Measurements from ENCODE around the gene GJB3. TPM values are rescaled to one million over a fixed set of nuclear protein-coding genes. Genes with fewer than 3 reads are reported as not detected.
A peak's percentile ranks its signal among the peaks of the same experiment; 100 is the strongest.
"Not testable (repeated sequence)": the region's sequence is repeated elsewhere in the genome, so short reads cannot be mapped to it uniquely, and the experiment has no call there.

The GJB3 gene
- total and polyA plus RNA-seq, 2 donors: 2.1 to 2.2 TPM

- WGBS: 95% methylated on average over 3 of the region's 3 CpGs
- DNase-seq (ENCODE audit: extremely low spot score): no peak
- no peaks in the 10 kb centered on the region for H3K36me3 ChIP-seq (ENCODE audit: insufficient read depth)
- H3K4me3 ChIP-seq (ENCODE audit: low read depth, low read length): no peak overlapping the region
- no peak overlapping the region for H3K27ac ChIP-seq (ENCODE audit: low read depth)
- H3K4me1 ChIP-seq (ENCODE audit: insufficient read depth): no peaks in the 10 kb centered on the region
These were observed 22.8 kb downstream of the GJB3 start for GRCh38 chr1:34803770-34804169.

- Histone ChIP-seq H3K4me3 (ENCODE audit: low read depth, low read length) (no peak overlapping the region), H3K27ac (ENCODE audit: low read depth) (no peak overlapping the region), H3K4me1 (ENCODE audit: insufficient read depth) (no peaks in the 10 kb centered on the region), H3K36me3 (ENCODE audit: insufficient read depth) (no peaks in the 10 kb centered on the region)
- DNase-seq (ENCODE audit: extremely low spot score): no peak
- WGBS: 41% methylated on average over 3 of the region's 3 CpGs
These were observed 25.4 kb downstream of the GJB3 start for GRCh38 chr1:34806396-34806795.

- Histone ChIP-seq H3K4me3 (ENCODE audit: low read depth, low read length) (no peak overlapping the region), H3K27ac (ENCODE audit: low read depth) (no peak overlapping the region), H3K4me1 (ENCODE audit: insufficient read depth) (no peaks in the 10 kb centered on the region), H3K36me3 (ENCODE audit: insufficient read depth) (no peaks in the 10 kb centered on the region)
- DNase-seq (ENCODE audit: extremely low spot score): no peak
- 79% methylated on average over 9 of the region's 9 CpGs for WGBS
These were observed 27.2 kb downstream of the GJB3 start for GRCh38 chr1:34808051-34808810.

- H3K27ac ChIP-seq (ENCODE audit: low read depth); H3K36me3 ChIP-seq (ENCODE audit: insufficient read depth); DNase-seq (ENCODE audit: extremely low spot score); H3K4me1 ChIP-seq (ENCODE audit: insufficient read depth); H3K4me3 ChIP-seq (ENCODE audit: low read depth, low read length): not testable (repeated sequence)
- whole genome bisulfite sequencing: 90% methylated on average over 3 of the region's 3 CpGs
These were observed 29.8 kb downstream of the GJB3 start for GRCh38 chr1:34810781-34811180.

- Histone ChIP-seq H3K4me3 (ENCODE audit: low read depth, low read length) (no peak overlapping the region), H3K27ac (ENCODE audit: low read depth) (no peak overlapping the region), H3K4me1 (ENCODE audit: insufficient read depth) (no peaks in the 10 kb centered on the region), H3K36me3 (ENCODE audit: insufficient read depth) (no peaks in the 10 kb centered on the region)
- DNase-seq (ENCODE audit: extremely low spot score): no peak
These were observed 35.3 kb downstream of the GJB3 start for GRCh38 chr1:34816332-34816731.

- Histone ChIP-seq H3K27ac (ENCODE audit: low read depth) (no peak overlapping the region), H3K36me3 (ENCODE audit: insufficient read depth) (no peaks in the 10 kb centered on the region), H3K4me3 (ENCODE audit: low read depth, low read length) (no peak overlapping the region), H3K4me1 (ENCODE audit: insufficient read depth) (no peaks in the 10 kb centered on the region)
- WGBS: 73% methylated on average over 3 of the region's 3 CpGs
- no peak for DNase-seq (ENCODE audit: extremely low spot score)
These were observed 35.8 kb downstream of the GJB3 start for GRCh38 chr1:34816778-34817177.

- not testable (repeated sequence) for H3K4me3 ChIP-seq (ENCODE audit: low read depth, low read length); H3K4me1 ChIP-seq (ENCODE audit: insufficient read depth); H3K27ac ChIP-seq (ENCODE audit: low read depth); DNase-seq (ENCODE audit: extremely low spot score); H3K36me3 ChIP-seq (ENCODE audit: insufficient read depth)
- 98% methylated on average over 2 of the region's 2 CpGs for WGBS
These were observed 37.8 kb downstream of the GJB3 start for GRCh38 chr1:34818862-34819261.

GRCh38 chr1:34822202-34822601, 41.2 kb downstream of the GJB3 start:
- H3K36me3 ChIP-seq (ENCODE audit: insufficient read depth): no peaks in the 10 kb centered on the region
- no peak for DNase-seq (ENCODE audit: extremely low spot score)
- H3K4me3 ChIP-seq (ENCODE audit: low read depth, low read length): no peak overlapping the region
- no peak overlapping the region for H3K27ac ChIP-seq (ENCODE audit: low read depth)
- no peaks in the 10 kb centered on the region for H3K4me1 ChIP-seq (ENCODE audit: insufficient read depth)
- WGBS: 83% methylated on average over 3 of the region's 3 CpGs

GRCh38 chr1:34824817-34825454, 43.9 kb downstream of the GJB3 start:
- Histone ChIP-seq H3K36me3 (ENCODE audit: insufficient read depth) (no peaks in the 10 kb centered on the region), H3K4me1 (ENCODE audit: insufficient read depth) (no peaks in the 10 kb centered on the region), H3K4me3 (ENCODE audit: low read depth, low read length) (no peak overlapping the region), H3K27ac (ENCODE audit: low read depth) (peak overlapping the region; percentile 14)
- WGBS: 78% methylated on average over 3 of the region's 3 CpGs
- no peak for DNase-seq (ENCODE audit: extremely low spot score)

GRCh38 chr1:34825455-34826091, 44.6 kb downstream of the GJB3 start:
- Histone ChIP-seq H3K36me3 (ENCODE audit: insufficient read depth) (no peaks in the 10 kb centered on the region), H3K27ac (ENCODE audit: low read depth) (peak overlapping the region; percentile 14), H3K4me3 (ENCODE audit: low read depth, low read length) (no peak overlapping the region), H3K4me1 (ENCODE audit: insufficient read depth) (no peaks in the 10 kb centered on the region)
- no peak for DNase-seq (ENCODE audit: extremely low spot score)
- WGBS: 61% methylated on average over 11 of the region's 11 CpGs

- no peaks in the 10 kb centered on the region for H3K4me1 ChIP-seq (ENCODE audit: insufficient read depth)
- 81% methylated on average over 5 of the region's 5 CpGs for WGBS
These were observed 46.4 kb downstream of the GJB3 start for GRCh38 chr1:34827341-34827941.

GRCh38 chr1:34828611-34829010, 47.6 kb downstream of the GJB3 start:
- 79% methylated on average over 2 of the region's 2 CpGs for WGBS
- no peaks in the 10 kb centered on the region for H3K36me3 ChIP-seq (ENCODE audit: insufficient read depth)
- no peaks in the 10 kb centered on the region for H3K4me1 ChIP-seq (ENCODE audit: insufficient read depth)
- no peak overlapping the region for H3K27ac ChIP-seq (ENCODE audit: low read depth)
- H3K4me3 ChIP-seq (ENCODE audit: low read depth, low read length): no peak overlapping the region
- no peak for DNase-seq (ENCODE audit: extremely low spot score)

More at GRCh38 chr1:34827341-34827941, 46.4 kb downstream of the GJB3 start:
- Histone ChIP-seq H3K36me3 (ENCODE audit: insufficient read depth) (no peaks in the 10 kb centered on the region), H3K27ac (ENCODE audit: low read depth) (no peak overlapping the region), H3K4me3 (ENCODE audit: low read depth, low read length) (no peak overlapping the region)
- DNase-seq (ENCODE audit: extremely low spot score): no peak

- Histone ChIP-seq H3K4me1 (ENCODE audit: insufficient read depth) (no peaks in the 10 kb centered on the region), H3K27ac (ENCODE audit: low read depth) (no peak overlapping the region), H3K36me3 (ENCODE audit: insufficient read depth) (no peaks in the 10 kb centered on the region), H3K4me3 (ENCODE audit: low read depth, low read length) (no peak overlapping the region)
- WGBS: 79% methylated on average over 3 of the region's 3 CpGs
- no peak for DNase-seq (ENCODE audit: extremely low spot score)
These were observed 48.2 kb downstream of the GJB3 start for GRCh38 chr1:34829250-34829649.
